ENCODE measurements around the gene CDC20B.
"Not testable (repeated sequence)": the region's sequence is repeated elsewhere in the genome, so short reads cannot be mapped to it uniquely, and the experiment has no call there.

Gene CDC20B

DNA sequence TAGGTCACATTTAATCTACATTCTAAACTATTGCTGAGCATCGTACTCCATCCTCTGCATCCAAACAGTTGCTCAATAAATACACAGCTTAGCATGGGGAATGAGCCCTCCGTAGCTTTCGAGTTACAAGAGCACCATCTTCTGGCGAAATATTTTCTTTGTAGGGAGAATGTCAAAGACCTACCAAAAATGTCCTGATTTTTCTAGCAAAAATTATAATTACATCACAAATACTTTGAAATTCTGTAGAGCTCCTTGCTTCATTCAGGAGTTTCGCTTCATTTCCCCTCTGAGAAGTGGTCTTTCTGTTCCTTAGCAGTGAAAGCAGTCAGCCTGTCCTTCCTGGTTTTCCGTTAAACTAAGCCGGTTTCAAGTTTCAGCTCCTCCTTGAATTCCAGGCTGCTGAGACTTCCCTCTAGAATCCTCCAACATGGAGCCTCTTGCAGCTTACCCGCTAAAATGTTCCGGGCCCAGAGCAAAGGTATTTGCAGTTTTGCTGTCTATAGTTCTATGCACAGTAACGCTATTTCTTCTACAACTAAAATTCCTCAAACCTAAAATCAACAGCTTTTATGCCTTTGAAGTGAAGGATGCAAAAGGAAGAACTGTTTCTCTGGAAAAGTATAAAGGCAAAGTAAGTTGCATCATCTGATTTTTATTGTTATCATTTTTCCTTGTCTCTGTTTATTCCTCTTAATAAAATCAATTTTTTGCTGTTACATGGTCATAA lies 13.0 kb downstream of the CDC20B start, which contains the start of gene GPX8:
Gene GPX8 (plus strand): TSS at position 409 of the 730 bp plus-strand sequence. CDS start 22 bp downstream, at position 431.
- DNase-seq = no peak

DNA sequence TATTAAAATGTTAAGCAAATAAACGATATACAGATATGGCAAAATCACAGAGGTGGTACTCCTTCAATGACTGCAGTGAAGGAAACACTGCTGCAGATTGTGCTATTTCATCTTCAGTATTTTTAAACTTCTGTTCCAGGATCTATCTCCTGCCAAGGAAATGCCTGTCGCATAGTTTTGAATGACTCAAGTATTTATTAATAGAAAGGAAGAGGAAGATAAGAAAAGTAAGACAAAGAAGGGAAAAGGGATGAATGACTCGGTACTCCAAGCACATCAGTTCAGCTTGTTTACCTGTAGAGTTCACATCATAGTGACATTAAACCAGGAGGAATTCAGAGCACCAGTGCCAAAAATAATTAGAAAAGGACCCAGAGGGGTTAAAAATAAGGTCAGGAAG lies 18.1 kb downstream of the CDC20B start:
- DNase-seq = no peak

- no peak for DNase-seq
Measured at GRCh38 chr5:55151923-55152842, 20.8 kb downstream of the CDC20B start.

DNA sequence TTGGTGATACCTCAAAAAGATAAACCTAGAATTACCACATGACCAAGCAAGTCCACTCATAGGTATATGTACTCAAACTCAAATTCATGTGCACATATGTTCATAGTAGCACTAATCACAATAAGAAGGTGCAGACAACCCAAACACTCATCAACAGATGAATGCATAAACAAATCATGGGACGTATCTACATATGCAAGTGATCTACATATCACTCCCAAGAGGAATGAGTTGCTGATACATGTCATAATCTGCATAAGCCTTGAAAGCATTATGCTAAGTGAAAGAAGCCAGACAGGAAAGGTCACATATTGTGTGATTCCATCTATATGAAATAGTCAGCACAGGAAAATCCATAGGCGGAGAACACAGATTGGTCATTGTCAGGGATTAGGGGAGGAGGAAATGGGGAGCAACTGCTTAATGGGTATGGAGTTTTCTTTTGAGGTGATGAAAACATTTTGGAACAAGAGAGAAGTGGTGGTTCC lies 23.6 kb downstream of the CDC20B start:
- no peak for DNase-seq

- peak; percentile 70 to 79 for DNase-seq
Measured at GRCh38 chr5:55146543-55147151, 26.3 kb downstream of the CDC20B start.

- no peak for DNase-seq
Measured at GRCh38 chr5:55146080-55146479, 26.9 kb downstream of the CDC20B start.

DNA sequence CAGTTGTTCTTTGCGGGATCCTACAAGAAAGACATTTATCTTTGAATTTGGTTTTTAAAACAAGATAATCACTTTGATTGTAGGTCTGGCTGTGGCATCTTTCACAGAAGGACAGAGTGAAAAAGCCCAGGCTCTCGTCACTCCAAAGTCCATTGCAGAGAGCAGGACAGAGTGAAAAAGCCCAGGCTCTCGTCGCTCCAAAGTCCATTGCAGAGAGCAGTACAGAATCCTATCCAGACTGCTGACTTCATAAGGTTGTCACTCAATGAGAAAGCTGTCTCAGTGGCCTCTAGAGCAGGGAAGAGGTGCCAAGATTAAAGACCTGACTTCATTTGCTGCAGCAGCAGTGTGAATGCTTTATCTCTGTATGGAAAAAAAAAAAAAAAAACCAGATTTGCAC lies 29.4 kb downstream of the CDC20B start:
- no peak for DNase-seq

- DNase-seq = no peak
Measured at GRCh38 chr5:55141945-55142690, 30.9 kb downstream of the CDC20B start.

- no peak for DNase-seq
Measured at GRCh38 chr5:55140908-55141665, 31.9 kb downstream of the CDC20B start.

DNA sequence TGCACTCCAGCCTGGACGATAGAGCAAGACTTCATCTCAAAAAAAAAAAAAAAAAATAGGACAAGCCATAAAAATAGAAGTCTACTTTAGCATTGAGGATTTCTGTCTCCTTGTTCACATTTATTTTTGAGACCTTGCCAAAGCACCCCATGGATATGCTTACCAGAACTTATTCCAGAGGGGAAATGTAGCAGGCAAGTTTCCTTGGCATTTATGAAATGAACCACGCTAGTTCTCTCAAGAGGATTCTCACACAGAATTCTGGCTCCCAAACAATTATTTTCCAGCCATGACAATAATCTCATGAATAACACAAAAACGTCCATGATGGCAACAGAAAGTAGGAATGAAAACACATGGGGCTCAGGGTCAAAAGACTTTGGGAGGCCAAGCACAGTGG lies 36.5 kb downstream of the CDC20B start:
- DNase-seq = no peak

GRCh38 chr5:55134053-55134722 lies 38.8 kb downstream of the CDC20B start:
- no peak for DNase-seq

GRCh38 chr5:55123365-55123764 lies 49.6 kb downstream of the CDC20B start:
- no peak for DNase-seq

- DNase-seq = no peak
Measured at GRCh38 chr5:55114061-55114460, 58.9 kb downstream of the CDC20B start.

- DNase-seq = no peak
Measured at GRCh38 chr5:55113327-55113726, 59.6 kb downstream of the CDC20B start.

- DNase-seq = no peak
Measured at GRCh38 chr5:55110217-55110616, 62.8 kb downstream of the CDC20B start.

DNA sequence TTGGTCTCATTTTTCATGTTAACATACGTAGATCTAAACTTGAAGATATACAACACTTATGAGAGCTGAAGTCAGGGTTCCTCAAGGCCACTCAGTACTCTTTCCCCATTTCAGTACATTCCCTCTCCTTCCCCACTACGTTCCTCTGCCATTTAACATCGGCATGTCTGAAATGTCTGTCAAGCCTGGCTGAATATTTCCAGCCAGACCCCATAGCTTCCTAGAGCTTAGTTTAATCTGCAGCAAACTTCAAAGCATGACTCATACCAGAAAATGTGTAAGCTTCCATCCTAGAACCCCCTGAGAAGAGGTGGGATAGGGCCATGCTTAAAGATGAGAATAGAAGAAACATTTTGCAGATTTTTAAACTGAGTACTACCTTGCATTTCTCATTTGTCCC lies 64.3 kb downstream of the CDC20B start:
- DNase-seq = no peak

GRCh38 chr5:55105976-55106375 lies 67.0 kb downstream of the CDC20B start:
- DNase-seq = not testable (repeated sequence)

DNA sequence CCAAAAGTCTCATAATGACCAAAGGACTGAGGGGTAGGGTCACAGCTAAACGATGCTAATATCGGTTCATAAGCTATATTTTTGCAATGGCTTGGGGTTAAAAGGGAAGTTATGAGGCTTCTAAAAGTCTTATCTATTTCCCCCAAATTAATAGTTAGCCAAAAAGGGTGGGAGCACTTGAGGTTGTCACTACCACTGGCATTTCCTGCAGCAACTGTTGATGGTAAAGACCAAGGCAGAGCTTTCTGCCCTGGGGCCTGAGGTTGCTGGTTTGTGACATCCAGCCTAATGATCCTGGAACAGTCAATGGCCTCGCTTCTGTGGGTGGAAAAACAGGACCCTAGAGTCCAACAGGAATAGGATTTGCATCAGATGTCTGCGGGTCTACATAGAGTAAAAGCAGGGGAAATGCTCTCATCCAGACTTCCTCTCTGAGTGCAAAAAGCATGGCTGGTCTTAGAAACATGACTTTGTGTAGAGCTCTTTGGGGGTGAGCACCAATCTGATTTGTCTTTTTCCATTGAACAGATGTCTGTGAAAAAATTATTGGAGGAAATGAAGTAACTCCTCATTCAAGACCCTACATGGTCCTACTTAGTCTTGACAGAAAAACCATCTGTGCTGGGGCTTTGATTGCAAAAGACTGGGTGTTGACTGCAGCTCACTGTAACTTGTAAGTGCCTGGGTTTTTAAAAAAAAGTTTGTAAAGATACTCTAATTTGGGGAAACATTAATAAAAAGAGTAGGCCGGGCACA lies 67.9 kb downstream of the CDC20B start:
- no peak for DNase-seq

DNA sequence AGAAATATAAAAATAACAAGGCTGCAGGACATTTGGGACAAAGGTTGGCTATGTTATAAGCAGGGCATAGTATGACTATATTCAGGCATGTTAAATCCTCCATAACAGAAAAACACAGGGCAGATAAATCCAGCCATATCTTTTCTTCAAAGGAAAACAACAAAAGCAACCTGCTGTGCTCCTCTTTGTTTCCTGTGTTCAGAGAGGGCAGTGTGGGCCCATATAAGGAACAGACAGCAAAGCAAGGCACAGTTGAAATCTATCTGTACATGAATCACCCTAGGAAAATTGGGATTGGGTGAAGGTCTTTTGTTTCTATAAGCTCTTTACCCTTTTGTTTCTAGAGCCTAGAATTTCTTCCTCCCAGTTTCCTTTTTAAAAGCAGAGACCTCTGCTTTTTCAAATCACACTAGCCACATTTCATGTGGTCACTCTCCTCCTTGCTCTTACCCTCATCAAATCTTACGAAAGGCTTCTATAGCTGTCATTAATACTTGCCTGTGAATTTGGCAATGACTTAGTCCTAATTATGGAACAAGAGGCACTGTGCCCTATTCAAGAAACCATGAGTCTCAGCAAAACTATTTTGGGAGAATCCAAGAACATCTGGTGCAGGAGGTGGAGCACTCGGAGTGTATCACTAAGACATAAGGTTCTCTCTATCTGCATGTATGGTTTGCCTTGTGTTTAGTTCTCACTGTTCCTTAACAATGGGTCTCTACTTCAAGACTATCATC lies 68.8 kb downstream of the CDC20B start:
- DNase-seq = no peak

DNA sequence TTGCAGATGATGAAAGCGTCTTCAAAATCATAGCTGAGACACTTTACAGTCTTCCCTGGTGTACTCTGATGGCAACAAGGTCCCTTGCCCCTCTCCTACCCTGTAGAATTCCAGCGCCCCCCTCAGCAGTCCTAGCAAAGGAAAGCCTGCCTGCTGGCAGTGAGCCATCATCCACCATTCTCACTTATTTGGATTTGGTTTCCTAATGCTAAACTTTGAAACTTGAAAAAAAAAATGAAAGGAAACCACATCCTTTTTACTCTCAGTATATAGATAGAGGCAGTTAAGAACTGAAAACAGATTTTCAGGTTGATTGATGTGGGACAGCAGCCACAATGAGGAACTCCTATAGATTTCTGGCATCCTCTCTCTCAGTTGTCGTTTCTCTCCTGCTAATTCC lies 70.6 kb downstream of the CDC20B start, which contains the start of gene GZMA:
Gene GZMA (plus strand): TSS at position 299 of the 400 bp plus-strand sequence. CDS start 37 bp downstream, at position 336.
- DNase-seq = no peak

Data from stimulated activated CD4-positive, alpha-beta T cell treated with anti-CD3 and anti-CD28 coated beads, Interleukin-4, amount 100 ng/mL, for 4 hours (primary cell).